A549 (cell line): Measurements from ENCODE around the gene KCP. TPM values are rescaled to one million over a fixed set of nuclear protein-coding genes. Genes with fewer than 3 reads are reported as not detected.
A peak's percentile ranks its signal among the peaks of the same experiment; 100 is the strongest.
"Not testable (repeated sequence)": the region's sequence is repeated elsewhere in the genome, so short reads cannot be mapped to it uniquely, and the experiment has no call there.

ENCODE experiments used
- ATAC-seq, 2 experiments: fragments of 200-7000 bp in 1 of 2; fragments of >200 bp in 1 of 2; cut with Nextera tagmentation in 1 of 2; cut with Tn5 transposase in 1 of 2; 3 replicates each; pipeline versions ENCODE4 v1.8.0 to v1.9.1; 2018 to 2020; ENCODE audit warnings: mild to moderate bottlenecking in 1 of 2, moderate library complexity in 1 of 2
- CTCF ChIA-PET: fragments of 300-600 bp; sonication (Branson Sonifier 250); formaldehyde crosslinking; extraction: SDS; loops from one replicate; lab custom pipeline; 2021; ENCODE audit warnings: antibody characterized with exemption, inconsistent platforms; lab: Yijun Ruan, JAX
- POLR2A ChIA-PET: fragments of 350-600 bp; formaldehyde crosslinking; extraction: SDS; loops from one replicate; lab custom pipeline; 2021; ENCODE audit warnings: antibody characterized with exemption, inconsistent platforms; lab: Yijun Ruan, JAX
- DNase-seq, 2 experiments: peaks; one replicate each; pipeline versions ENCODE4 v3.0.0 to v3.0.0-alpha.2; 2011 to 2016; ENCODE audit warnings: low read depth in 1 of 2, low spot score in 1 of 2
- FAIRE-seq: peaks from 2 replicates; lab custom pipeline; 2011; peaks lifted over from hg19 to GRCh38; lab: Jason Lieb, UNC
- H3K27ac ChIP-seq, 2 experiments: fragments of >200 bp; sonication (Bioruptor Twin); formaldehyde crosslinking; 3 replicates each; pipeline ENCODE4 v1.5.1; 2016 to 2017
- H3K4me1 ChIP-seq: fragments of >200 bp; sonication (Bioruptor Twin); formaldehyde crosslinking; 3 replicates; pipeline ENCODE4 v1.6.1; 2016
- H3K4me2 ChIP-seq: fragments of >200 bp; sonication (Bioruptor Twin); formaldehyde crosslinking; 3 replicates; pipeline ENCODE4 v1.6.1; 2016
- H3K4me3 ChIP-seq: fragments of >200 bp; sonication (Bioruptor Twin); formaldehyde crosslinking; 3 replicates; pipeline ENCODE4 v1.5.1; 2016
- H3K9me3 ChIP-seq: fragments of >200 bp; sonication (Bioruptor Twin); formaldehyde crosslinking; 3 replicates; pipeline ENCODE4 v1.6.1; 2016
- CEBPB ChIP-seq, 2 experiments: fragments of >200 bp in 1 of 2; sonication (Bioruptor Twin) in 1 of 2; formaldehyde crosslinking in 1 of 2; IDR thresholded peaks; 2 replicates each; pipeline ENCODE4 v1.6.1; 2012 to 2016
- EHMT2 ChIP-seq: fragments of 200-600 bp; sonication (generic); IDR thresholded peaks from 2 replicates; pipeline ENCODE4 v1.6.1; 2016; ENCODE audit warnings: antibody characterized with exemption, low read depth, mild to moderate bottlenecking, moderate library complexity
- EP300 ChIP-seq, 2 experiments: fragments of >200 bp; sonication (Bioruptor Twin); formaldehyde crosslinking; IDR thresholded peaks; 2 replicates in 1 of 2; 3 replicates in 1 of 2; pipeline ENCODE4 v1.6.1; 2016 to 2017
- ESRRA ChIP-seq: fragments of 150-350 bp; IDR thresholded peaks from 2 replicates; pipeline ENCODE4 v1.6.1; 2014; ENCODE audit warnings: mild to moderate bottlenecking, low read length, borderline replicate concordance
- FOSB ChIP-seq: fragments of 250-450 bp; sonication (Bioruptor Pico); IDR thresholded peaks from 2 replicates; pipeline ENCODE4 v1.5.0; 2020; ENCODE audit warnings: mild to moderate bottlenecking, moderate library complexity
- FOSL2 ChIP-seq, 2 experiments: fragments of 450-650 bp in 1 of 2; fragments of >200 bp in 1 of 2; sonication (Bioruptor Twin) in 1 of 2; formaldehyde crosslinking; IDR thresholded peaks; 2 replicates each; pipeline versions ENCODE4 v1.5.0 to v1.6.1; 2016 to 2020; ENCODE audit warnings: mild to moderate bottlenecking in 1 of 2, moderate library complexity in 1 of 2
- GATA3 ChIP-seq: IDR thresholded peaks from 2 replicates; pipeline ENCODE4 v1.6.1; 2012; ENCODE audit warnings: borderline replicate concordance
- HEYL ChIP-seq: fragments of 250-450 bp; sonication (Bioruptor Pico); IDR thresholded peaks from 2 replicates; pipeline ENCODE4 v1.8.0; 2021; ENCODE audit warnings: mild to moderate bottlenecking, moderate library complexity
- HOXB13 ChIP-seq: fragments of 250-450 bp; sonication (Bioruptor Pico); IDR thresholded peaks from 2 replicates; pipeline ENCODE4 v1.5.0; 2020; ENCODE audit warnings: low read depth, mild to moderate bottlenecking, moderate library complexity
- KDM5A ChIP-seq: fragments of 200-600 bp; sonication (generic); IDR thresholded peaks from 2 replicates; pipeline ENCODE4 v1.6.1; 2016; ENCODE audit warnings: antibody characterized with exemption, mild to moderate bottlenecking
- MYC ChIP-seq: IDR thresholded peaks from 2 replicates; pipeline ENCODE4 v1.6.1; 2012; ENCODE audit warnings: mild to moderate bottlenecking, inconsistent platforms, low read length, improper control_type of control experiment, borderline replicate concordance
- POLR2A ChIP-seq: IDR thresholded peaks from 2 replicates; pipeline ENCODE4 v1.6.1; 2012; ENCODE audit warnings: mild to moderate bottlenecking, low read length
- RAD21 ChIP-seq, 2 experiments: fragments of >200 bp in 1 of 2; sonication (Bioruptor Twin) in 1 of 2; formaldehyde crosslinking in 1 of 2; IDR thresholded peaks in 1 of 2; conservative IDR thresholded peaks in 1 of 2; 2 replicates in 1 of 2; 3 replicates in 1 of 2; pipeline ENCODE4 v1.6.1; 2012 to 2018; ENCODE audit warnings: inconsistent platforms in 1 of 2
- RARB ChIP-seq: fragments of 250-450 bp; sonication (Bioruptor Pico); IDR thresholded peaks from 2 replicates; pipeline ENCODE4 v1.8.0; 2021; ENCODE audit warnings: mild to moderate bottlenecking, moderate library complexity
- SREBF2 ChIP-seq: fragments of 450-650 bp; IDR thresholded peaks from 2 replicates; pipeline ENCODE4 v1.6.1; 2014; ENCODE audit warnings: mild to moderate bottlenecking, moderate library complexity
- WGBS: methylation state at CpG from one replicate; pipeline ENCODE4 v1.1.6; 2017; ENCODE audit errors: missing lambda C conversion rate; 5-methylcytosine and 5-hydroxymethylcytosine counted together
- polyA plus RNA-seq, 4 experiments: library from polyadenylated mRNA; depleted of rRNA in 3 of 4; stranded (reverse); fragments of >200 nt; fragmentation: RNase III in 1 of 4; extraction: RNeasy Plus Mini Kit Qiagen cat#74134 plus additional on column Dnase treatment in 1 of 4; gene quantifications; 2 replicates in 3 of 4; 3 replicates in 1 of 4; pipeline ENCODE4 v1.2.3, GENCODE V29; 2011 to 2017
- TF ChIP-seq, protein P1 (sequence below): fragments of 450-650 bp; IDR thresholded peaks from 2 replicates; pipeline ENCODE4 v1.6.1; 2014; ENCODE audit warnings: antibody characterized with exemption
- TF ChIP-seq, protein P2 (sequence below): IDR thresholded peaks from 2 replicates; pipeline ENCODE4 v1.6.1; 2012

KCP gene
- polyA plus RNA-seq, 2 of the 4 experiments (the other 2 are of a cell fraction): 0.14 TPM; not detected in 1

DNA sequence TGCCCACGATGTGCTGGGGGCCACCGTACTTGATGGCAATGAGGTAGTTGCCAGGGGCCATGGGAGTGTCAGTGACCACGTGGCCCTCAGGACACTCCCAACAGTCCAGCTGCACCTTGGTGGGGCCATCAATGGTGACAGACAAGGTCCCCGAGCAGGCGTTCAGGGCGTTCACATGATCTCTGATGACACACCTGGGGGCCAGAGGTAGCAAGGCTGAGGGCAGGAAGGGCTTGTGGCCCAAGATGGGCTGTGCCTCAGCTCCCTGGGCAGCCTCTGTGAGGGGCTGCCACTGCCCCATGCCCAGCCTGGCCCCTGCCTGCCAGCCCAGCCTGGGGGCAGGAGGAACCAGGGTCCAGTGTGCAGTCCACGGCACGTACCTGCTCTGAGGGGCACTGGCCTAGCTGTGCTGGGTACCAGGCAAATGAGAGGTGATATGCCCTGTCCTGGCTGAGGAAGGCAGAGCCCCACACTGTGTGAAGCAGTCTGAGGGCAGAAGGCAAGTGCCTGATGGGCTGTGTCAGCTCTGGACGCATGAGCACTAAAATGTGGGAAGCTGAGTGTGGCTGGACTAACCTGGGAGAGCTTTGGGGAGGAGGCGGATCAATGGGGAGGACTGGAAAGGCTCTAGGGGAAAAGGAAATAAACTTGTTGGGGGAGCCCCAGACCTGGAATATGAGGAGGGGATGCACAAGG lies 3.5 kb upstream of the KCP start:
- Histone ChIP-seq H3K27ac (no peak overlapping the region), H3K4me3 (no peak overlapping the region), H3K9me3 (no peaks in the 10 kb centered on the region), H3K4me1 (no peaks in the 10 kb centered on the region), H3K4me2 (no peak overlapping the region)
- FAIRE-seq: no peak
- peak in 1 of 2 experiments; percentile 15; a peak in 2 of 6 replicates for ATAC-seq
- no peak for DNase-seq
- no peak for TF ChIP-seq POLR2A
- TF ChIP-seq MYC: no peak
- no peak for TF ChIP-seq FOSL2 (IDR thresholded peaks at IDR 0.05)
- no peak for TF ChIP-seq FOSL2 (CRISPR knock-in tag; IDR thresholded peaks at IDR 0.05)
- ChIA-PET CTCF (interaction anchor here (0.5 to 1.5 kb wide), 4 partner anchors 14 to 596 kb away, joined by 3 to 4 read pairs (median 3); no protein-coding TSS in a partner anchor), POLR2A (no interaction called here)
- 50% methylated on average over 6 of the region's 10 CpGs for WGBS

DNA sequence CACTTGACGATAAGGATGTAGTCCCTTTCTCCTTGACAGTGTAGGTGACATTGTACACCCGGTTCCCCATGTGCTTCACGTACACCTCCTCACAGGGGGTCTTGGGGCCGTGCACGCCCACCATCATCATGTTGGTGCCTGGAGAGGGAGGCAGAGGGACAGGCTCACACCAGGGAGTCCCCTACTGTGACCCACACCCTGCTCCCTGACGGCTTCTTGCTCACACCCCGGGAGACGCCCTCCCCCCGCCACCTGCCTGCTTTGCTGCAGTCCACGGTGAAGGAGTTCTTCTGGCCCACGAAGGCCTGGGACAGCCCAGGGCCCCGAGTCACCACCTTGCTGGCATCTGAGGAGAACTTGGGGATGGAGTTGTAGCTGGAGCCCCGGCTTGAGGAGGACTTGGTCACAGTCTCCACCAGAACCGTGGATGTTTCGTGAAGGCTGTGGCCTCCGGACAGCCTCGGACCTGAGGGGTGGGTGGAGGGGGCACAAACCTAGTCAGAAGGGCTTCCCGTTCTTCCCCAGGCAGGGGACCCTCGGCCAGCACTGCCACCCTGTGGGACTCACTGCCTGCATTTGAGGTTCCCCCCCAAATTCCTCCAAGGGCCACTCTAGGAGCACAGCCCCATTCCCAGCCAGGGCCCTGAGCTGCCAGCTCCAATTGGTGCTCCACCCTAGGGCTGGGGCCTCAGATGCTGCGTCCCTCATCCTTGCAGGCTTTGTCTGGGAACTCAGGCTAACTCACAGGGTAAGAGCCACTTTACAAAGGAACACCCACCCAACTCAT lies 2.4 kb upstream of the KCP start:
- H3K27ac ChIP-seq, H3K4me1 ChIP-seq, H3K4me3 ChIP-seq, ATAC-seq, H3K9me3 ChIP-seq, H3K4me2 ChIP-seq, DNase-seq, POLR2A ChIA-PET: not testable (repeated sequence)
- FAIRE-seq: peak; percentile 18
- no CpG with 5 or more reads among the region's 20 CpGs for WGBS
- CTCF ChIA-PET: interaction anchor here (0.6 kb wide), 1 partner anchor 1337 kb away, joined by 3 read pairs; no protein-coding TSS in a partner anchor

DNA sequence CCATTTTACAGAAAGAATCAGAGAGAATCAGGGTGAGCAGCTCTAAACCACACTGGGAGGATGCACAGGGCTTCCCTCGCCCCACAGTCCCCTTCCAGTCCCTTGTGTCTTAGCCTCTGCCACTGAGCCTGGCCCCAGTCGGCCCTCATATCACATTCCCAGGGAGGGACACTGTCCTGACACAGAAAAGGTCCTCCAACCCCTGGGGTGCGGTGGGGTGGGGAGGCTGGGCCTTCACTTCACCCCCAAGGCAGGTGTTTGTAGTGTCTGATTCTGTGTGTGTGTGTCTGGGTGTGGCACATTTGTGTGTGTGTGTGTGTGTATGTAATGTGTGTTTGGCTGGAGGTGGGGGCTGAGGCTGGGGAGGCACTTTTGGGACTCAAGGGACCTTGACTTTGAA lies 1.8 kb upstream of the KCP start:
- H3K4me2 ChIP-seq: no peak overlapping the region
- H3K9me3 ChIP-seq: no peaks in the 10 kb centered on the region
- ATAC-seq (no peak), DNase-seq (no peak), FAIRE-seq (no peak)
- ChIA-PET CTCF (interaction anchor here (0.6 to 4.6 kb wide), 3 partner anchors 29 to 1338 kb away, joined by 3 to 27 read pairs (median 3); no protein-coding TSS in a partner anchor), POLR2A (no interaction called here)
- H3K27ac ChIP-seq: no peak overlapping the region
- H3K4me3 ChIP-seq: no peak overlapping the region
- WGBS: 47% methylated on average over 2 of the region's 3 CpGs
- no peaks in the 10 kb centered on the region for H3K4me1 ChIP-seq
- TF ChIP-seq ESRRA (no peak), EP300 (IDR thresholded peaks at IDR 0.05) (no peak), HOXB13 (CRISPR knock-in tag) (no peak), CEBPB (IDR thresholded peaks at IDR 0.05) (no peak), KDM5A (no peak), MYC (no peak), FOSB (no peak), GATA3 (no peak), RAD21 (conservative IDR thresholded peaks at IDR 0.05 in 1 of 2, IDR thresholded peaks at IDR 0.05 in 1 of 2) (no peak), HEYL (CRISPR knock-in tag) (no peak), RARB (CRISPR knock-in tag) (no peak), EHMT2 (no peak), SREBF2 (no peak)
- TF ChIP-seq, protein P1, sequence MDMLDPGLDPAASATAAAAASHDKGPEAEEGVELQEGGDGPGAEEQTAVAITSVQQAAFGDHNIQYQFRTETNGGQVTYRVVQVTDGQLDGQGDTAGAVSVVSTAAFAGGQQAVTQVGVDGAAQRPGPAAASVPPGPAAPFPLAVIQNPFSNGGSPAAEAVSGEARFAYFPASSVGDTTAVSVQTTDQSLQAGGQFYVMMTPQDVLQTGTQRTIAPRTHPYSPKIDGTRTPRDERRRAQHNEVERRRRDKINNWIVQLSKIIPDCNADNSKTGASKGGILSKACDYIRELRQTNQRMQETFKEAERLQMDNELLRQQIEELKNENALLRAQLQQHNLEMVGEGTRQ: no peak
- TF ChIP-seq, protein P2, sequence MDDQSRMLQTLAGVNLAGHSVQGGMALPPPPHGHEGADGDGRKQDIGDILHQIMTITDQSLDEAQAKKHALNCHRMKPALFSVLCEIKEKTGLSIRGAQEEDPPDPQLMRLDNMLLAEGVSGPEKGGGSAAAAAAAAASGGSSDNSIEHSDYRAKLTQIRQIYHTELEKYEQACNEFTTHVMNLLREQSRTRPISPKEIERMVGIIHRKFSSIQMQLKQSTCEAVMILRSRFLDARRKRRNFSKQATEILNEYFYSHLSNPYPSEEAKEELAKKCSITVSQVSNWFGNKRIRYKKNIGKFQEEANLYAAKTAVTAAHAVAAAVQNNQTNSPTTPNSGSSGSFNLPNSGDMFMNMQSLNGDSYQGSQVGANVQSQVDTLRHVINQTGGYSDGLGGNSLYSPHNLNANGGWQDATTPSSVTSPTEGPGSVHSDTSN: no peak
- TF ChIP-seq, all 56 proteins: peak for 0
